Measurements from ENCODE around the gene AGBL4.
A peak's percentile ranks its signal among the peaks of the same experiment; 100 is the strongest.
"Not testable (repeated sequence)": the region's sequence is repeated elsewhere in the genome, so short reads cannot be mapped to it uniquely, and the experiment has no call there.

The AGBL4 gene

DNA sequence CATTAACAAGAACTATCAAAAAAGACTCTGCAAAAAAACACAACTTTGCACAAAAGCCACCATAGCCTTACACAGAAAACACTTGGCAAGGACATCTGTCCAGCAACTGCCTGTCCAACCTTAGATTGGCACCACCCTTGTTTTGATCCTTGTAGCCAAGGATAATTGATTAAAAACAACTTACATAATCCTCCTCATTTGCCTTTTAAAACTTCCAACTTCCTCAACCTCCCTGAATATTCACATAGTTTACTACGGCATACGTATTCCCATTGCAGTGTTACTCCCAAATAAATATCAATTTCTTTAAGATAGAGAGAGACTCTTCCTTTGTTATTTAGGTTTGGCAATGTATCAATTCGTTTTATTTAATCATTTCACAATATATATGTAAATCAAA lies 72.4 kb downstream of the AGBL4 start:
- Histone ChIP-seq H3K9me3 (ENCODE audit: control insufficient read depth, insufficient read depth, low read depth, low read length) (no peaks in the 10 kb centered on the region), H3K27ac (ENCODE audit: extremely low read depth, low read depth, low read length) (no peak overlapping the region), H3K36me3 (ENCODE audit: control insufficient read depth in 2 of 2, insufficient read depth in 1 of 2, low read length in 2 of 2) (no peaks in the 10 kb centered on the region), H3K4me3 (ENCODE audit: low read depth, low read length) (no peak overlapping the region), H3K4me1 (ENCODE audit: control insufficient read depth, insufficient read depth, low read length) (no peaks in the 10 kb centered on the region)
- TF ChIP-seq EGR2 (tag by site-specific recombination; IDR thresholded peaks at IDR 0.05; ENCODE audit: low read depth) (no peak), ZNF366 (tag by site-specific recombination; conservative IDR thresholded peaks at IDR 0.05) (no peak), ZNF37A (tag by site-specific recombination; IDR thresholded peaks at IDR 0.05) (no peak), ZNF677 (tag by site-specific recombination; IDR thresholded peaks at IDR 0.05) (no peak)
- POLR2A ChIA-PET, result no interaction called here
- CTCF ChIA-PET, result no interaction called here

DNA sequence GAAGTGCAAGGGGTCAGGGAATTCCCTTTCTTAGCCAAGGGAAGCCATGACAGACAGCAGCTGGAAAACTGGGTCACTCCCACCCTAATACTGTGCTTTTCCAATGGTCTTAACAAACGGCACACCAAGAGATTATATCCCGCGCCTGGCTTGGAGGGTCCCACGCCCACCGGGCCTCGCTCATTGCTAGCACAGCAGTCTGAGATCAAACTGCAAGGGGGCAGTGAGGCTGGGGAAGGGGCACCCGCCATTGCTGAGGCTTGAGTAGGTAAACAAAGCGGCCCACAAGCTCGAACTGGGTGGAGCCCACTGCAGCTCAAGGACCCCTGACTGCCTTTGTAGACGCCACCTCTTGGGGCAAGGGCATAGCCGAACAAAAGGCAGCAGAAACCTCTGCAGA lies 108.5 kb downstream of the AGBL4 start:
- H3K4me1 ChIP-seq (ENCODE audit: control insufficient read depth, insufficient read depth, low read length); CTCF ChIA-PET; H3K27ac ChIP-seq (ENCODE audit: extremely low read depth, low read depth, low read length); POLR2A ChIA-PET; H3K4me3 ChIP-seq (ENCODE audit: low read depth, low read length); H3K9me3 ChIP-seq (ENCODE audit: control insufficient read depth, insufficient read depth, low read depth, low read length); H3K36me3 ChIP-seq (ENCODE audit: control insufficient read depth in 2 of 2, insufficient read depth in 1 of 2, low read length in 2 of 2): not testable (repeated sequence)

DNA sequence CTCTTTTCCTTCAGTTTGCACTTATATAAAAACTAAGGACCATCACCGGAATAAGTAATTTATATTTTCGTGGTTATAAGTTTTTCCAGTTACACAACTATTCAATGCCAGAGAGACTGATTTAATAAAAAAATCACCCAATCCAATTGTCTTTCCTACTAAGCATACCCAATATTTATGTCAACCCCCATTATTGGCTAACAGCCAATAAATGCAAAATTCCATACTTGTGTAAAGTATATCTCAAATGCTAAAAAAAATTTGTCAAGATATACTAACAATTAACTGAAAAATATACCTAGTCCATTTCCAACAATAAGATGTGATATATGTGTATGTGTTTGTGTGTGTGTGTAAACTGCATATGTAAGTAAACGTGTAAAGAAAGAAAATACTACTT lies 117.4 kb downstream of the AGBL4 start:
- Histone ChIP-seq H3K36me3 (ENCODE audit: control insufficient read depth in 2 of 2, insufficient read depth in 1 of 2, low read length in 2 of 2) (no peaks in the 10 kb centered on the region), H3K4me1 (ENCODE audit: control insufficient read depth, insufficient read depth, low read length) (no peaks in the 10 kb centered on the region), H3K4me3 (ENCODE audit: low read depth, low read length) (no peak overlapping the region), H3K9me3 (ENCODE audit: control insufficient read depth, insufficient read depth, low read depth, low read length) (no peaks in the 10 kb centered on the region), H3K27ac (ENCODE audit: extremely low read depth, low read depth, low read length) (no peak overlapping the region)
- no peak for TF ChIP-seq GFI1B (tag by site-specific recombination; IDR thresholded peaks at IDR 0.05)
- TF ChIP-seq ZNF548 (tag by site-specific recombination; IDR thresholded peaks at IDR 0.05), result no peak
- TF ChIP-seq ZBTB20 (tag by site-specific recombination; IDR thresholded peaks at IDR 0.05), result no peak
- TF ChIP-seq ZBTB48 (tag by site-specific recombination; IDR thresholded peaks at IDR 0.05), result no peak
- no peak for TF ChIP-seq WT1 (tag by site-specific recombination; IDR thresholded peaks at IDR 0.05)
- TF ChIP-seq, protein P1, sequence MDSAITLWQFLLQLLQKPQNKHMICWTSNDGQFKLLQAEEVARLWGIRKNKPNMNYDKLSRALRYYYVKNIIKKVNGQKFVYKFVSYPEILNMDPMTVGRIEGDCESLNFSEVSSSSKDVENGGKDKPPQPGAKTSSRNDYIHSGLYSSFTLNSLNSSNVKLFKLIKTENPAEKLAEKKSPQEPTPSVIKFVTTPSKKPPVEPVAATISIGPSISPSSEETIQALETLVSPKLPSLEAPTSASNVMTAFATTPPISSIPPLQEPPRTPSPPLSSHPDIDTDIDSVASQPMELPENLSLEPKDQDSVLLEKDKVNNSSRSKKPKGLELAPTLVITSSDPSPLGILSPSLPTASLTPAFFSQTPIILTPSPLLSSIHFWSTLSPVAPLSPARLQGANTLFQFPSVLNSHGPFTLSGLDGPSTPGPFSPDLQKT (IDR thresholded peaks at IDR 0.05; ENCODE audit: borderline replicate concordance, low read depth, low read length), result no peak
- no peak for TF ChIP-seq EGR2 (tag by site-specific recombination; IDR thresholded peaks at IDR 0.05; ENCODE audit: low read depth)
- no peak for TF ChIP-seq FEZF1 (tag by site-specific recombination; IDR thresholded peaks at IDR 0.05)
- TF ChIP-seq ZNF239 (tag by site-specific recombination; IDR thresholded peaks at IDR 0.05), result no peak
- TF ChIP-seq GLI2 (tag by site-specific recombination; IDR thresholded peaks at IDR 0.05; ENCODE audit: borderline replicate concordance, low read depth), result no peak
- no peak for TF ChIP-seq ZNF768 (tag by site-specific recombination; IDR thresholded peaks at IDR 0.05)
- TF ChIP-seq ZNF214 (tag by site-specific recombination; IDR thresholded peaks at IDR 0.05; ENCODE audit: borderline replicate concordance), result no peak
- no peak for TF ChIP-seq IKZF3 (tag by site-specific recombination; IDR thresholded peaks at IDR 0.05)
- no peak for TF ChIP-seq GLIS2 (tag by site-specific recombination; IDR thresholded peaks at IDR 0.05)
- TF ChIP-seq, protein P2, sequence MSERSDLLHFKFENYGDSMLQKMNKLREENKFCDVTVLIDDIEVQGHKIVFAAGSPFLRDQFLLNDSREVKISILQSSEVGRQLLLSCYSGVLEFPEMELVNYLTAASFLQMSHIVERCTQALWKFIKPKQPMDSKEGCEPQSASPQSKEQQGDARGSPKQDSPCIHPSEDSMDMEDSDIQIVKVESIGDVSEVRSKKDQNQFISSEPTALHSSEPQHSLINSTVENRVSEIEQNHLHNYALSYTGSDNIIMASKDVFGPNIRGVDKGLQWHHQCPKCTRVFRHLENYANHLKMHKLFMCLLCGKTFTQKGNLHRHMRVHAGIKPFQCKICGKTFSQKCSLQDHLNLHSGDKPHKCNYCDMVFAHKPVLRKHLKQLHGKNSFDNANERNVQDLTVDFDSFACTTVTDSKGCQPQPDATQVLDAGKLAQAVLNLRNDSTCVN (tag by site-specific recombination; optimal IDR thresholded peaks at IDR 0.05), result no peak
- CTCF ChIA-PET, result no interaction called here
- POLR2A ChIA-PET, result no interaction called here

DNA sequence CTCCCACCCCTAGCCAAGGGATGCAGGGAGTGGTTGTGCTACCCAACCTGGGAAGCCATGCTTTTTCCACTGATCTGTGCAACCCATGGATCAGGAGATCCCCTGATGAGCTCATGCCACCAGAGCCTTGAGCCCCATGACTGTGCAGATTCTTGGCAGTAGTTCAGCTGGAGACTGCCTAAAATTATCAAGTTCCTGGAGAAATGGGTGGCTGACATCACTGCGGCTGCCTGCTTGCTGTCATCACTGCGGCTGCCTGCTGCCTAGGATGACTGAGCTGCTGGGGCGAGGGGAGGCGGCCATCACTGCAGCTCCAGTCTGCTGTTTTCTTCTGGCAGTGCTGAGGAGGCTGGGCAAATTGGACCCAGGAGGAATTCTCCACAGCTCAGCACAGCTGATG lies 159.2 kb downstream of the AGBL4 start:
- ChIA-PET POLR2A (no interaction called here), CTCF (no interaction called here)
- Histone ChIP-seq H3K9me3 (ENCODE audit: control insufficient read depth, insufficient read depth, low read depth, low read length) (no peaks in the 10 kb centered on the region), H3K4me3 (ENCODE audit: low read depth, low read length) (no peak overlapping the region), H3K36me3 (ENCODE audit: control insufficient read depth in 2 of 2, insufficient read depth in 1 of 2, low read length in 2 of 2) (no peaks in the 10 kb centered on the region), H3K4me1 (ENCODE audit: control insufficient read depth, insufficient read depth, low read length) (no peaks in the 10 kb centered on the region), H3K27ac (ENCODE audit: extremely low read depth, low read depth, low read length) (no peak overlapping the region)
- TF ChIP-seq ZNF629 (tag by site-specific recombination; IDR thresholded peaks at IDR 0.05), result 0 out of 2 replicates have a peak, but pooled peaks have one; percentile 46
- peak; percentile 92 for TF ChIP-seq ZBTB21 (tag by site-specific recombination; IDR thresholded peaks at IDR 0.05)
- TF ChIP-seq ZNF660 (tag by site-specific recombination; IDR thresholded peaks at IDR 0.05), result peak; percentile 75; the same call in 1 of the 2 replicates
- TF ChIP-seq, protein P3, sequence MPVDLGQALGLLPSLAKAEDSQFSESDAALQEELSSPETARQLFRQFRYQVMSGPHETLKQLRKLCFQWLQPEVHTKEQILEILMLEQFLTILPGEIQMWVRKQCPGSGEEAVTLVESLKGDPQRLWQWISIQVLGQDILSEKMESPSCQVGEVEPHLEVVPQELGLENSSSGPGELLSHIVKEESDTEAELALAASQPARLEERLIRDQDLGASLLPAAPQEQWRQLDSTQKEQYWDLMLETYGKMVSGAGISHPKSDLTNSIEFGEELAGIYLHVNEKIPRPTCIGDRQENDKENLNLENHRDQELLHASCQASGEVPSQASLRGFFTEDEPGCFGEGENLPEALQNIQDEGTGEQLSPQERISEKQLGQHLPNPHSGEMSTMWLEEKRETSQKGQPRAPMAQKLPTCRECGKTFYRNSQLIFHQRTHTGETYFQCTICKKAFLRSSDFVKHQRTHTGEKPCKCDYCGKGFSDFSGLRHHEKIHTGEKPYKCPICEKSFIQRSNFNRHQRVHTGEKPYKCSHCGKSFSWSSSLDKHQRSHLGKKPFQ (tag by site-specific recombination; IDR thresholded peaks at IDR 0.05), result no peak

Data from HEK293 (cell line).